Adrenal gland (tissue), 12 donors: ENCODE results near the gene NOXA1. TPM values are rescaled to one million over a fixed set of nuclear protein-coding genes. Genes with fewer than 3 reads are reported as not detected.

Source experiments
- DNase-seq, 7 donors: peaks; one replicate each; pipeline ENCODE4 v3.0.0-alpha.2; 2019 to 2020
- H3K27ac ChIP-seq, 5 donors: fragments of 200-600 bp; sonication (generic) in 4 of 5; 1 replicate in 3 of 5; 2 replicates in 2 of 5; pipeline versions ENCODE4 v1.5.1 to v1.8.0; 2016 to 2020; ENCODE audit warnings: mild to moderate bottlenecking in 1 of 5
- H3K27me3 ChIP-seq: fragments of 200-600 bp; 2 replicates; pipeline ENCODE4 v1.8.0; 2021
- H3K36me3 ChIP-seq, 2 donors: fragments of 200-600 bp; replicated peaks in 1 of 2; 1 replicate in 1 of 2; 2 replicates in 1 of 2; pipeline versions ENCODE4 v1.5.1 to v1.8.0; 2018 to 2022
- H3K4me1 ChIP-seq, 2 donors: fragments of 200-600 bp; replicated peaks in 1 of 2; 1 replicate in 1 of 2; 2 replicates in 1 of 2; pipeline versions ENCODE4 v1.5.1 to v1.8.0; 2018 to 2021
- H3K4me3 ChIP-seq, 4 donors: fragments of 200-600 bp; sonication (generic) in 3 of 4; one replicate each; pipeline ENCODE4 v1.5.1; 2016 to 2018
- H3K9me3 ChIP-seq, 3 donors: fragments of 200-600 bp; sonication (generic) in 1 of 3; replicated peaks in 1 of 3; 1 replicate in 2 of 3; 2 replicates in 1 of 3; pipeline versions ENCODE4 v1.5.1 to v1.8.0; 2016 to 2021
- POLR2A ChIP-seq, 2 donors: fragments of 450-650 bp; IDR thresholded peaks; one replicate each; pipeline ENCODE4 v1.6.1; 2017; ENCODE audit warnings: antibody characterized with exemption in 2 of 2, mild to moderate bottlenecking in 2 of 2, moderate library complexity in 1 of 2
- WGBS, 4 donors: extraction: QIAGEN DNeasy Blood & Tissue Kit in 2 of 4; methylation state at CpG; one replicate each; pipeline versions ENCODE4 v1.1.5 to v1.1.7; 2013 to 2017; 5-methylcytosine and 5-hydroxymethylcytosine counted together
- intact Hi-C, 2 donors: fragments of 100-400 bp; cut with DNase I; formaldehyde crosslinking; loops; one replicate each; pipeline versions ENCODE4 v1.14.1 to v1.15.0; 2022 to 2023
- polyA plus RNA-seq, 3 donors: library from polyadenylated mRNA; stranded (reverse); fragments of 200-250 nt in 2 of 3; fragments of 350-450 nt in 1 of 3; fragmentation: Illumina TruSeq in 1 of 3; extraction: RNeasy Lipid Tissue Mini Kit (QIAGEN cat#74804) in 1 of 3; gene quantifications; one replicate each; pipeline ENCODE4 v1.2.3, GENCODE V29; 2013 to 2014
- total RNA-seq, 9 donors: library from RNA; depleted of rRNA in 4 of 9; stranded (reverse); fragments of >200 nt in 4 of 9; fragments of 120-200 nt in 1 of 9; fragmentation: NEBNext Ultra II Directional in 1 of 9; extraction: Animal tissue kit (Norgen Biotek cat#: 25700) in 1 of 9; gene quantifications; one replicate each; pipeline versions ENCODE4 v1.1.0 to v1.2.4, GENCODE V29; 2013 to 2023
- TF ChIP-seq, protein P1 (sequence below), 6 experiments: fragments of 450-650 bp in 4 of 6; fragments of 200-600 bp in 2 of 6; sonication (generic) in 1 of 6; IDR thresholded peaks; 1 replicate in 5 of 6; 2 replicates in 1 of 6; pipeline versions ENCODE4 v1.5.1 to v1.8.0; 2016 to 2021; ENCODE audit warnings: antibody characterized with exemption in 6 of 6, mild to moderate bottlenecking in 2 of 6, moderate library complexity in 1 of 6
- donor health status: healthy with polysubstance abuse.
- donor health status: Bipolar disorder and iron deficiency.
- donor health status: DM: yes; HTN: yes; CAD: no.
- donor health status: DM: no; HTN: no; CAD: no.
- donor health status: DM: no; HTN: no; CAD: no.
- donor health status: DM: yes; HTN: yes; CAD: no.

Gene NOXA1
- total and polyA plus RNA-seq, 12 donors: 2.9 to 50.7 (median 9.4) TPM; not detected in 1

DNA sequence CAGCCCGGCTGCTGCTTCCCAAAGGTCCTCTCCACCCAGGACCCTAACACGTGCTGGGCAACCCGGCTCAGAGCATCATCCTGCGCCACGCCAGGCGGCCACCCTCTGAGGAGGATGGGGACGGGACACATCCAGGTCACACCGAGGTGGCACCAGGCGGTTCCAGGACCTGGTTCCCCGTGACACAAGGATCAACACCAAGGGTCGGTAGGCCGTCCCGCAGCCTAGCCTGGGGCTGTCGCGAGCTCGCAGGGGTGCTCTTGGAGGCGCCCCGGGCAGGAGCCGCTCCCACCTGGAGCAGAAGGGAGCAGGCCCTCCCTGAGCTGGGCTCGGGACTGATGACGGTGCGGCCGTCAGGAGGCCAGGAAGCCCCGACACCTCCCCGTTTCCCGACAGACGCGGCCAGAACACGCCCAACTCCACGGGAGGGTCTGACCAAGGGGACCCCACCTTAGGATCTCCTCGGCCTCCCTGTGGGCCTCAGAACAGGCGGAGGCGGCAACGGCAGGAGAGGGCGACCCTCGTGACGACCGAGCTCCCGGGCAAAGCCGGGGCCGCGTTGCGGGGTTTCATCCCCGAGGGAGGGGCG lies 6.5 kb upstream of the NOXA1 start:
- no peak for DNase-seq
- H3K36me3 ChIP-seq: no peaks in the 10 kb centered on the region
- H3K4me3 ChIP-seq: no peak overlapping the region
- H3K27ac ChIP-seq: no peak overlapping the region
- intact Hi-C loops: no loop called here
- peaks cover 8 to 15% of the 10 kb centered on the region in 2 donors for H3K4me1 ChIP-seq
- WGBS, 4 donors: 87 to 97% (median 92%) methylated on average over 25 to 45 of the region's 45 CpGs
- no peaks in the 10 kb centered on the region for H3K9me3 ChIP-seq
- TF ChIP-seq, protein P1, sequence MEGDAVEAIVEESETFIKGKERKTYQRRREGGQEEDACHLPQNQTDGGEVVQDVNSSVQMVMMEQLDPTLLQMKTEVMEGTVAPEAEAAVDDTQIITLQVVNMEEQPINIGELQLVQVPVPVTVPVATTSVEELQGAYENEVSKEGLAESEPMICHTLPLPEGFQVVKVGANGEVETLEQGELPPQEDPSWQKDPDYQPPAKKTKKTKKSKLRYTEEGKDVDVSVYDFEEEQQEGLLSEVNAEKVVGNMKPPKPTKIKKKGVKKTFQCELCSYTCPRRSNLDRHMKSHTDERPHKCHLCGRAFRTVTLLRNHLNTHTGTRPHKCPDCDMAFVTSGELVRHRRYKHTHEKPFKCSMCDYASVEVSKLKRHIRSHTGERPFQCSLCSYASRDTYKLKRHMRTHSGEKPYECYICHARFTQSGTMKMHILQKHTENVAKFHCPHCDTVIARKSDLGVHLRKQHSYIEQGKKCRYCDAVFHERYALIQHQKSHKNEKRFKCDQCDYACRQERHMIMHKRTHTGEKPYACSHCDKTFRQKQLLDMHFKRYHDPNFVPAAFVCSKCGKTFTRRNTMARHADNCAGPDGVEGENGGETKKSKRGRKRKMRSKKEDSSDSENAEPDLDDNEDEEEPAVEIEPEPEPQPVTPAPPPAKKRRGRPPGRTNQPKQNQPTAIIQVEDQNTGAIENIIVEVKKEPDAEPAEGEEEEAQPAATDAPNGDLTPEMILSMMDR (IDR thresholded peaks at IDR 0.05): no peak
- no peak for TF ChIP-seq POLR2A (IDR thresholded peaks at IDR 0.05)
- no peaks in the 10 kb centered on the region for H3K27me3 ChIP-seq

DNA sequence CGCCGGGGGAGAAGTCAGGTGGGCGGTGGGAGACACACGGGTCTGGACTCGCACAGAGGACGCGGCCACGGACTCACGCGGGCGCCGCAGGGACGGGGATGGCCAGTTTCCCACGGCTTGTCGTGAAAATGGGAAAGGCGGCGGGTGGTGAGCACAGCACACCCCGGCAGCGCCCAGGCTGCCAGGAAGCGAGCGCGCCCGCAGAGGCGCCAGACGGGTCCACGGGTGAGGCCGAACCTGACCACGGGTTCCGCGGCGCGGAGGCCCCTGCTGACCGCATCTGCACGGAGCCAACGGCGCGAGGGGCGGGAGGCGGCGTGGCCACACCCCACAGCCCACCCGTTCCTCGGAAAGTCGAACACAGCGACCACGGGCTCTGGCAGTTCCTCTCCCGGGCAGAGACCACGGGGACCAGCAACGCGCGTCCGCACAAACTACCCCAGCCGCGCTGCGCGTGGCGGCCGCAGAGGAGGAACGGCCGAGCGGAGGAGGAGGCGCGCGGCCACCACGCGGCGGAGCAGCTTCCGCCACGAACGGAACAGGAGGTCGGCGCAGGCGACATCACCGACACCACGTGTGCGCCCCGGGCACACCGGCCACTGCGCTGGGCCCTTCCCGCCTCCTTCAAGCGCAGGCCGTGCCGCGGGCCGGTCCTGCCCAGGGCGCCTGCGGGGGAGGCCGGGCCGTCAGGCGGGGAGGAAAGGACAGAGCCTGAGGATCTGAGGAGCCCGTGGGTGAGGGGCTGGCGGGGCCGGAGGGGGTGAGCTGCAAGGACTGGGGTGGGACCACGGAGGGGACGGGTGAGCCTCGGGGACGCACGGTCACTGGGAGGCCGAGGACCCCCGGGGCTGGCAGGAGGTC lies 5.8 kb upstream of the NOXA1 start:
- H3K36me3 ChIP-seq: no peaks in the 10 kb centered on the region
- intact Hi-C loops: no loop called here
- H3K4me1 ChIP-seq: peaks cover under 1 to 14% of the 10 kb centered on the region in 2 donors
- H3K4me3 ChIP-seq: no peak overlapping the region
- no peak overlapping the region for H3K27ac ChIP-seq
- H3K27me3 ChIP-seq: no peaks in the 10 kb centered on the region
- WGBS, 4 donors: 79 to 94% (median 87%) methylated on average over 86 to 99 of the region's 99 CpGs
- no peaks in the 10 kb centered on the region for H3K9me3 ChIP-seq
- DNase-seq: no peak
- TF ChIP-seq, protein P1 (IDR thresholded peaks at IDR 0.05): no peak
- no peak for TF ChIP-seq POLR2A (IDR thresholded peaks at IDR 0.05)

DNA sequence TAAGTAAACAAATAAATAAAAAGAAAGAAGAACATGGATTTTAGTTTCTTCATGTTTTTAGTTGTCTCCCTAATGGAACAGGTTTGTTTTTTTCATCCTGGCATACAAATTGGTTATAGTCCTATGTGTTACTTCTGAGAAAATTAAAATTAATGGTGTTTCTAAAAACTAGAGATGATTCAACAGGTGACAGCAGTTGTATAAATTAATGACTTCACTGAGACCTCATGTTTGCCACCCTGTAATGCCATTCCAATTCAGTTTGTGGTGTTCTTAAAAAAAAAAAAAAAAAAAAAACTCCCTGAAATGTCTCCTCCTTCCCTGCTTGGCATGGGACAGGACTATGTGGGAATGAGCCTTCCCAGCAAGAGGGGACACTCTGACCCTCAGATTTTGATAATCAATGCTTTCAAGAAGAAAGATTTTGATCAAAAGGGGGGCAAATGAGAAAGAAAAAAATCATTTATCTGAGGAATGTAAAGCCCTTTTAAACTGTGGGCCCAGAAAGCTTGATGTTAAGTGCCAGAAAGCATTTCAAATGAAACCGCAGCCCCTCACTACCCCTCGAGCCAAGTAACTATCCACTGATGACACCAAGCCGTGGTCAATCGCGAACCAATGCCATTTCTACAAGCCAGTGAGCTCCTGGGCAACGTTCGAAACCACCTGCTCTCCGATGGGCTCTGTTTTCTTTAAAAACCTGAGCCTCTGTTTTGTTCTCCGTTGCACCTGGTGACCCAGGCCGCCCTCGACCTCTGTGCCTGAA lies 1.2 kb upstream of the NOXA1 start:
- peak overlapping the region in 2 of 5 donors; percentile 52 to 86 for H3K27ac ChIP-seq
- H3K9me3 ChIP-seq: no peaks in the 10 kb centered on the region
- H3K36me3 ChIP-seq: no peaks in the 10 kb centered on the region
- H3K4me1 ChIP-seq: peaks cover 0 to 19% of the 10 kb centered on the region in 2 donors
- 2 to 4% (median 3%) methylated on average over 11 of the region's 11 CpGs for WGBS, 4 donors
- peak overlapping the region; percentile 39 to 98 (median 75) for H3K4me3 ChIP-seq
- H3K27me3 ChIP-seq: no peaks in the 10 kb centered on the region
- DNase-seq: no peak
- intact Hi-C loops: loop anchor here in 1 of 2 donors (2.0 kb wide), 1 partner anchor 23 kb away; no protein-coding TSS in a partner anchor
- TF ChIP-seq, protein P1 (IDR thresholded peaks at IDR 0.05): no peak
- TF ChIP-seq POLR2A (IDR thresholded peaks at IDR 0.05): no peak
